ENCODE results near the gene ROM1.
A peak's percentile ranks its signal among the peaks of the same experiment; 100 is the strongest.

Gene ROM1

DNA sequence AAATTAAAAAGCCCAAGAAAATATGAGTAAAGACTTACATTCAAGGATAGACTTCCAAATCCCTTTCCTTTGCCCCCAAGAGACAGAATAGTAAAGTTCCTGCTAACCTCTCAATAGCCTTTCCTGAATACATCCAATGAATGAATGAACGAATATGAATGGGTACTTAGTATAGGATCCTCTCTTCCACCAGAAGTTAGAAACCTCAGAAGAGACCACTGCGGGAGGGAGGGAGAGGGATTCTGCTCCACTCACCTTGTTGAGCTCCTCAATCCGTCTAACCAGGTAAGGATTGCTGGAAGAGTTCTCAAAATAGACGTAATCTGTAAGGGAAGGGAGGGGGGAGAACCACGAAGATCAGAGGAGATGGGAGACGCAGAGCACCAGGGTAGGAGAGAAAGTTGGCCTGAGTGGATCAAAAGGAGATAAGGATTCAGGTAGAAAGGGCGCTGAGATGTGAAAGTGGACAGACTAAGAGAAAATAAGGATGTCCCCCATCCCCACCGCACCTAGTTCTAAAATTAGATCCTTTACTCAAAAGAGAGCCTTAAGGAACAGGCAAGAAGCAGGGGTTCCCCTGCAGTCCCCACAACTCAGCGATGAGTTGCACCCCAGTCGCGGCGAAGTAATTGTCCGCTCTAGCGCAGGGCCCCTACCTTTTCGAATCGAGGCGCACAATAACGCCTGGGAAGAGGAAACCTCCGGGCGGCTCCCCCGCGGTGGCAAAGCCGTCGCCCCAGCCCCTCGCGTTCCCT lies 12.5 kb upstream of the ROM1 start:
- Mint-ChIP-seq H3K9me3 (peaks cover 3% of the 10 kb centered on the region), H3K4me3 (peak overlapping the region; percentile 89), H3K4me1 (peaks cover 64% of the 10 kb centered on the region), H3K36me3 (peaks cover 75% of the 10 kb centered on the region), H3K27ac (peak overlapping the region; percentile 86), H3K27me3 (no peaks in the 10 kb centered on the region)
- ATAC-seq = no peak

DNA sequence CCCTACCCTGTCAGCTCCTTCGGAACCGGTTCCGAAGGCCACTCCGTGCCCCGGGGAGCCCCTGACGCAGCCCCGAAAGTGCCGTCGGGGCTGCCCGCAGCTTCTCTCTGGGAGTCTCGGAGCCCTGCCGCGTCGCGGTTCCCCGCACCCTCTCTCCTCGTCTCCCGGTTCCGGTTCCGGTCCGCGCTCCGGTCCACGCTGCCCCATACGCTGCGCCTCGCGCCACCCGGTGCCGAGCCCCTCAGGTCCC lies 12.0 kb upstream of the ROM1 start:
- Mint-ChIP-seq H3K36me3 (peaks cover 75% of the 10 kb centered on the region), H3K9me3 (peaks cover 3% of the 10 kb centered on the region), H3K4me1 (peaks cover 64% of the 10 kb centered on the region), H3K27ac (peak overlapping the region; percentile 86), H3K27me3 (no peaks in the 10 kb centered on the region), H3K4me3 (peak overlapping the region; percentile 89)
- ATAC-seq = peak; percentile 45

DNA sequence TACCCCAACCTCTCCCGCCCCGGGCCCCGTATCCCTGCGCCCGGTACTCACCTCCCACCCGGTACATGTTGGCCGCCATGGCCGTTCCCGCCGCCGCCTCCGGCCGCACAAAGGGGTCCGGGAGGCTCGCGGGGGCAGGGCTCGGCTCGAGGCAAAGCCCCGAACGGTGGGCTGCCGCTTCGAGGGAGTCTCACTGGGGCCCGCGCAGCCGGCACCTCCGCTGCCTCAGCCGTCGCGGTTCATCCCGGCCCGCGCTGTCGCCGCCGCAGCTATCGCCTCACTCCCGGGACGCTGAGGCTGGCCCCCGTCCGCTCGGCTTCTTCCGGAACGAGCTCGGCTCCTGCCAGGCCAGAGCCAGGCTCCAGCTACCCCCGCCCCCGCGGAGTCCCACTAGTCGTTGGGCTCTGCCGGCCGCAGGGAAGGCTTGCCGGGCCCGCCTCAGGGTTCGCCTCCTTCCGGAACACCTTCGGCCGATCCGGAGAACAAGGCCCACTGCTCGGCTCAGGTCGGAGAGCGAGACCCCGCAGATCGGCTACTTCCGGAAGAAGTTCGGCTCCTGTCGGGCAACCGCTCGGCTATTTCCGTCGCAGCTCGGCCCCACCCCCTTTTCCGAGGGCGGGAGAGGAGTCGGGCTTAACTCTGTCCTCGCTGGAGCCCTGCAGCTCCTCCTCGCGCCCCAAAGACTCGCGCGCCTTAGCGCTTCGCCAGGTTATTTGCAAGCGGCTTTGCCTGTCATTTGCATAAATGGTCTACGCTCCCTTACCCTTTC lies 11.5 kb upstream of the ROM1 start, which contains the start of gene MTA2:
MTA2 (minus strand) TSS at position 494 of the 769 bp plus-strand sequence; CDS start at position 79, 415 bp downstream.
- peak; percentile 91 for ATAC-seq
- Mint-ChIP-seq H3K4me1 (peaks cover 64% of the 10 kb centered on the region), H3K27ac (peak within 1 kb of the TSS; percentile 86), H3K36me3 (peaks cover 77% of the 10 kb centered on the region), H3K27me3 (no peaks in the 10 kb centered on the region), H3K4me3 (peak within 1 kb of the TSS; percentile 89), H3K9me3 (peaks cover 3% of the 10 kb centered on the region)

DNA sequence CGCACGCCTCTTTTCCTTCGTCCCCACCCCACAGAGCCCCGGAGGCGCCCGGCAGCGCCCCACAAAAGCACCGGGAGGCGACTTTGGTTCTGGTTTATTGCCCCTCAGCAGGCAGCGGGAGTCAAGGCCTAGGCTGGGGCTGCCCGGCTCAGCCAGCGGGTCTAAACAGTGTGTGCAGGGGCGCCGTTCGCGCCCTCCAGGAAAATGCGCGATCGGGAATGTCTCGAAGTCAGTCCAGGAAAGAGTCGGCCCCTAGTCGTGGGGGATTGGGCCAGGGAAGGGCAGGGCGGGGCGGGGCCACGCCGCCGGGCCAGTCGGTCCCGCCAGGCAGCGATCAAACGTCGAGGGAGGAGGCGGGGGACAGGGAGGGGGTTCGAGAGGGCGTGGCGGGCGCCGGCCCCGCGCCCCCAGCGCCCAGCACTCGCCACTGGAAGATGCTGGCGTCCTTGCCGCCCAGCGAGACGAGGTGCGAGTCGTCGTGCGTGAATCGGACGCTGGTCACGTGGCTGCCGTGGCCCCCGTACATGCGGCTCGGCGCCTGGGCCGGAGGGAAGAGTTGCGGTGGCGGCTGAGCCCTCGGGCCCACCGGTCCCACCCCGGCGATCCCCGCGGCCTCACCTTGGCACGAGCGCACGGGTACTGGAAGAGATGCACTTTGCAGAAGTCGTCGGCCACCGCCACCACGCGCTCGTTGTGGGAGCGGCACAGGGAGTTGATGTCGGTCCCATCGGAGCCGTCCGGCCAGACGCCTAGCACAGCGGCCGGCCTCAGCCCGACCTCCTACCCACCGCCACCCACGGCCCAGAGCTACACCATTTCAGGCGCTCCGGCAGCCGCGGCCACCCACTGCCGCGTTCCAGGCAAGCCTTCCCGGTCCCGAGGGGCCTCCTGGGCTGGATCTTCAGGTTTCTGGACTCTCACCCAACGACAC lies 10.7 kb upstream of the ROM1 start:
- Mint-ChIP-seq H3K4me1 (peaks cover 62% of the 10 kb centered on the region), H3K4me3 (peak overlapping the region; percentile 89), H3K36me3 (peaks cover 75% of the 10 kb centered on the region), H3K9me3 (peaks cover 3% of the 10 kb centered on the region), H3K27me3 (no peaks in the 10 kb centered on the region), H3K27ac (peak overlapping the region; percentile 86)
- ATAC-seq = no peak

DNA sequence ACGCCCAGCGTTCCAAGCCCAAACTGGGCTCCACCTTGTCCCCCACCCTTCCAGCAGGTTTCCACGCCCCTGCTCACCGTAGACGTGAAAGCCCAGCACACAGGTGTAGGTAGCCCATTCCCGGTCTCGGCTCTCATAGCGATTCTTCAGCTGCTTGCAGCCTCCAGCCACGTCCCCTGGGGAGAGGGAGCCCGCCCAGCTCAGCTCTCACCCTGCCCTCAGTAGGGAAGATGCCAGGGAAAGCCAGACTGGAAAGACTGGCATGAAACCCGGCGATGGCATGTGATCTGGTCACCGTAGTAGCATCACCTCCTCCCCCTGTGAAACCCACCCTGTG lies 10.0 kb upstream of the ROM1 start:
- ATAC-seq = no peak
- H3K36me3 Mint-ChIP-seq = peaks cover 75% of the 10 kb centered on the region
- peak overlapping the region; percentile 6 for H3K27ac Mint-ChIP-seq
- H3K9me3 Mint-ChIP-seq = peaks cover 3% of the 10 kb centered on the region
- H3K4me3 Mint-ChIP-seq = peak overlapping the region; percentile 30
- peaks cover 62% of the 10 kb centered on the region for H3K4me1 Mint-ChIP-seq
- no peaks in the 10 kb centered on the region for H3K27me3 Mint-ChIP-seq

DNA sequence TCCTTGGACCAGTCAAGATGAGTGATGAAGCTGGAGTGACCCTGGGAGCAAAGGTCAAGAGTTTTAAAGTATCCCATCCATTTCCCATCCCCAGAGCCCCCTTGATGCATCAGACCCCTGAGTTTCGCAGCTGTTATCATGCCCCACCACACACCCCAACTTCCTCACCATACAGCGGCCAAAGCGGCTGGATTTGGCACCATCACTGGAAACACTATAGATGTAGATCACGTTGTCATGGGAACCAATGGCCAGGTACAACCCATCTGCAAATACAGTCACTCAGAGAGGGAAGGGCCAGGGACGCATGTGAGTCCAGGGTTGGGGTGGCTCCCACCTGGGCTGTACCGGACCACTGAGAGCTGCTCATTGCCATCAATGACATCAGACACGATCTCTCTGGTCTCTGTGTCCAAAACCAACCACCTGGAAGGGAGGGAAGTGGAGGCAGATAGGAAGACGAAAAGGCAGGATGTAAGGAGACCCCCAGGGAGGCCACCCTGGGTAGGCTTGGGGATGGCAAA lies 9.2 kb upstream of the ROM1 start:
- peaks cover 61% of the 10 kb centered on the region for H3K4me1 Mint-ChIP-seq
- H3K27me3 Mint-ChIP-seq = no peaks in the 10 kb centered on the region
- no peak for ATAC-seq
- peaks cover 3% of the 10 kb centered on the region for H3K9me3 Mint-ChIP-seq
- peaks cover 73% of the 10 kb centered on the region for H3K36me3 Mint-ChIP-seq
- H3K4me3 Mint-ChIP-seq = peak overlapping the region; percentile 25
- H3K27ac Mint-ChIP-seq = peak overlapping the region; percentile 6

DNA sequence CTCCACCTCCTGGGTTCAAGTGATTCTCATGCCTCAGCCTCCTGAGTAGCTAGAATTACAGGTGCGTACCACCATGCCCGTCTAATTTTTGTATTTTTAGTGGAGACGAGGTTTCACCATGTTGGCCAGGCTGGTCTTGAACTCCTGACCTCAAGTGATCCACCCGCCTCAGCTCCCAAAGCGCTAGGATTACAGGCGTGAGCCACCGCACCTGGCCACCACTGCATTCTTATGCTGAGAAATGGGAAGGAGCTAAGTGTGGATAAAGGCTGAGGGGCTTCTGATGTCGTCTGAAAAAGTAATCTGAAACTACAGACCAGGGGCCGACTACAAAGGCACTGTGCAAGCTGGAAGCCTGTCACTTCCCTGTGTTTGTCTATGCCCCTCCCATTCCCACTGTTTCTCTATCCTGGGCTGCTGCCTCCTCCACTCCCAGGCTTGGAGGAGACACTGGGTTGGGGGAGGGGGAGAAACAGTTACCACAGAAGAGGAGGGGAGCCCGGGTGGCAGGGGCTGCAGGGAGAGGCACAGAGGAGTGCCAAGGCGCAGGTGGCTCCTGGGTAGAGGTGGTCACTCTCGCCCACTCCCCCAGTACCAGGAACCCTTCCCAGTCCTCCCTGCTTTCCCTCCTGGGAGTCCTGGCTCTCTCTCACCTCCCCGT lies 8.5 kb upstream of the ROM1 start:
- ATAC-seq = no peak
- peaks cover 2% of the 10 kb centered on the region for H3K9me3 Mint-ChIP-seq
- H3K36me3 Mint-ChIP-seq = peaks cover 73% of the 10 kb centered on the region
- no peak overlapping the region for H3K27ac Mint-ChIP-seq
- peaks cover 58% of the 10 kb centered on the region for H3K4me1 Mint-ChIP-seq
- H3K4me3 Mint-ChIP-seq = no peak overlapping the region
- H3K27me3 Mint-ChIP-seq = no peaks in the 10 kb centered on the region

DNA sequence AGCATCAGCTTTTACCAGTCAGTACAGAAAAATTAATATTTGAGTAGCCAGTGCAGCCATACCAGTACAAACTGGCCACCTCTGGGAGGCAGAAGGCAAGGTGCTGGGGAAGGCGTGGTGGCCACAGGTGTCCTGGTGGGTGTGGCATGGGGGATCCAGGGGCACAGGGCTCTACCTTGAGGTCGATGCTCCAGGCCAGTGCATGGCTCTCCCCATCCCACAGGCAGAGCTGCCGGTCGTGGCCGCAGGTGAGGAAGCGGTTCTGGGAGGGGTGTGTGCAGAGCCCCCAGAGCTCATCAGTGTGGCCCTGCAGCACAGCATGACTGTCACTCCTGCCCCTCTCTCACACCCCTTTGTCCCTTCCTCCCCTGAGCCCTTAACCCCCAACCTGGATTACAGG lies 7.6 kb upstream of the ROM1 start:
- Mint-ChIP-seq H3K9me3 (no peaks in the 10 kb centered on the region), H3K27ac (no peak overlapping the region), H3K27me3 (no peaks in the 10 kb centered on the region), H3K4me1 (peaks cover 56% of the 10 kb centered on the region), H3K36me3 (peaks cover 65% of the 10 kb centered on the region), H3K4me3 (no peak overlapping the region)
- no peak for ATAC-seq

DNA sequence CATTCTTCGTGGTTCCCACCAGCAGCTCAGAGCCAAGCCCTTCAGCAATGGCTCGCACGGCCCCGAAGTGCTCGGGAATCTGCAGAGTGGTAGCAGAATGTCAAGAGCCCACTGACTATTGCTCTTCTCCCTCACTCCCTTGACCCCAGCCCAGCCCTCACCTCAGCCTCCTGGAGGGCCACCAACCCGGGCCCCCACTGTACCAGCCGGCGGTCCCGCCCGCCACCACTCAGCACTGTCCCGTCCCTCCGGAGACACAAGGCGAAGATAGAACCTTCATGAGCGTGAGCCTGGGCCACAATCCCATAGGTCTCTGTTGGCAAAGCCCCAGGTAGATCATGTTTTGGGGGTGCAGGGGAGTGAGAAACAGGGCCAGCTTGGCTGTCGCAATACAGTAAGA lies 7.2 kb upstream of the ROM1 start:
- Mint-ChIP-seq H3K36me3 (peaks cover 65% of the 10 kb centered on the region), H3K4me1 (peaks cover 57% of the 10 kb centered on the region)

DNA sequence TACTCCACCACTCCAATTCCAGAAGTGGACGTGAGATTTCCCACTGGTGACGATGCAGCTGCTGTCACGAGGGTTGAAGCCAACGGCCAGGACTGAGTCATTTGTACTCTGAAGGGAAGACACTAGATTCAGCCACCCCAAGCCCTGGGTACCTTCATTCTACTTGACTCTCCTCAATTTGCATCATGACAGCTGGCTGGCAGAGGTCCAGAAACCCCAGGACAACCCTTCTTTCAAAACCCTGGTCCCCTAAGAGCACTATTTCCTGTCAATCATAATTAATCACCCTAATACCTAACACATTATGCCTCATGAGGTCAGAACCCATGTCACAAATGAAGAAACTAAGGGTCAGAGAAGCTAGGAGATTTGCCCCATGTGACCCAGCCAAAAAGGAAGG lies 5.3 kb upstream of the ROM1 start:
- ATAC-seq = no peak
- Mint-ChIP-seq H3K36me3 (peaks cover 59% of the 10 kb centered on the region), H3K4me1 (peaks cover 62% of the 10 kb centered on the region), H3K27ac (peak overlapping the region; percentile 27), H3K4me3 (no peak overlapping the region), H3K9me3 (no peaks in the 10 kb centered on the region), H3K27me3 (no peaks in the 10 kb centered on the region)

More for the DNA sequence above, 7.2 kb upstream of the ROM1 start:
- no peak for ATAC-seq
- H3K9me3 Mint-ChIP-seq = no peaks in the 10 kb centered on the region
- no peak overlapping the region for H3K27ac Mint-ChIP-seq
- H3K27me3 Mint-ChIP-seq = no peaks in the 10 kb centered on the region
- H3K4me3 Mint-ChIP-seq = no peak overlapping the region

DNA sequence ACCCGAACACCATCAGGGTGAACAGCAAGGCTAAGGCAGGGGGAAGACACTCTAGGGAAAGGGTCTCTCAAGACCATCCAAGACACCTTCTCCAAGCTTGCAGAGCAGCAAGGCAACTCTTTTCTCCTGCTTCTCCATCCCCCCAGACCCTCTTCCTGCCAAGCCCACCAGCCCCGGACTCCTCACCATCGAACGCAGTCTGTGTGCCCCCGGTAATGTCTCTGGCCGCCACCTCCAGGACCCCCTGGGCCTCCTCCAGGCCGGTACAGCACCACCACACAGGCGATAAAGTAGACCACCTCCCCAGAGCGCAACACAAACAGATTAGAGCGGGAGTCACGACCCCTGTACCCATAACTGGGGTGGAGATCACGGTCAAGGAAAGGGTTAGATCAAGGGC lies 4.3 kb upstream of the ROM1 start:
- no peaks in the 10 kb centered on the region for H3K9me3 Mint-ChIP-seq
- H3K4me1 Mint-ChIP-seq = peaks cover 54% of the 10 kb centered on the region
- no peaks in the 10 kb centered on the region for H3K27me3 Mint-ChIP-seq
- no peak overlapping the region for H3K27ac Mint-ChIP-seq
- H3K36me3 Mint-ChIP-seq = peaks cover 50% of the 10 kb centered on the region
- ATAC-seq = no peak
- H3K4me3 Mint-ChIP-seq = no peak overlapping the region

DNA sequence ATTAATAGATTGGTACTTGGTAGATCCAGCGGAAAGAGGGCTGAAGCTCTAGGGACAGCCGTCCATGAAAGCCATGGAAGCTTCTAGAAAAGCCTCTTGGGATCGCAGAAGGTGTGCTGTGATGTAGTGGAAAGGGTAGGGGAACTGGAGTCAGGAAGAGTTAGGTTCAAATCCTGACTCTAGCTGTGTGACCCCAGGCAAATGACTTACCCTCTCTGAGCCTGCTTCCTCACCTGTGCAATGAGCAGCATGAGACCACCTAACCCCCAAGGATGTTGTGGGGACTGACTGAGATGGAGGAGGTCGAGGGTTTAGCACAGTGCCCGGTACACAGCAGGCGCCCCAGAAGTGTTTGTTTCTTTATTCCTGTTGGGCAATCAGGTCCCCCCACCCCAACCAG lies 2.7 kb upstream of the ROM1 start:
- Mint-ChIP-seq H3K36me3 (peaks cover 44% of the 10 kb centered on the region), H3K4me1 (peaks cover 42% of the 10 kb centered on the region), H3K27me3 (no peaks in the 10 kb centered on the region), H3K4me3 (peak overlapping the region; percentile 97), H3K9me3 (no peaks in the 10 kb centered on the region), H3K27ac (peak overlapping the region; percentile 94)
- no peak for ATAC-seq

DNA sequence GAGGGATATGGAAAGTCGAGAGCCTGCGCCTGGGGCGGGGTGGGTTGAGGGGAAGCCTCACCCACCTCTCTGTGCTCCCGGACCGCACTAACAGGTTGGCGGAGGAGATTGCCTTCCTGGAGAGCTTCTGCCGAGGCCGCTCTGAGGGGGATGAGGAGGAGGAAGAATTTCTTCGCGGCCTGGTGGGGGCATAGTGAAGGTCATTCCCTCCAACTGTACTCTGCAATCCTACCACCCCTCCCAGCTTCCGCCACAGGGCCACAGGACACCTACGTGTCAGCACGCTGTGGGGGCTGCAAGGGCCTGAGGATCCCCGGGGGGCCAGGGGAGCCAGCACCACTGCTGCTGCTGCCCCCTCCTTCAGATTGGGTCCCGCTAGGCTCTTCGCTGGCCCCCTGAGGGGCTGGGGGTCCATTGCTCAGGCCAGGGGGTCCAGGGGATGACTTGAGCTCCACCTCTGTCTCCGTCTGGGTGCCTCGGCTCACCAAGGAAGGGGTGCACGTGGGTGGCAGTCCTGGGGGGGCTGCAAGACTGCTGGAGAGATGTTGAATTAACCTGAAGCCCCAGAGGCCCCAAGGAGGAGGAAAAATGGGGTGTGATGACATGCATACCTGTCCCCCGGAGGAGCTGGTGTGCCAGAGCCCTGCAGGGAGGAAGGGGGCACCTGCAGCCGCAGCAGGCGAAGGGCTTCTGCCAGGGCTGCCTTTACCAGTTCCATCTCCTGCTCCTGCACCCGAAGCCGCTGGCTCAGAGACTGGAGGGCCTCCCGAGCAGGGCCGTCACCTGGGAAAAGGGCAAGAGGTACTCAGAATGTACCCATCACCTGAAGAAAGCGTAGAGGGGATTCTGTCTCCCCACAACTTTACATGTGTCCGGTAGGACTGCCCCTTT lies 2.0 kb upstream of the ROM1 start:
- H3K9me3 Mint-ChIP-seq = no peaks in the 10 kb centered on the region
- H3K4me1 Mint-ChIP-seq = peaks cover 42% of the 10 kb centered on the region
- peaks cover 38% of the 10 kb centered on the region for H3K36me3 Mint-ChIP-seq
- H3K4me3 Mint-ChIP-seq = peak overlapping the region; percentile 97
- H3K27ac Mint-ChIP-seq = peak overlapping the region; percentile 94
- ATAC-seq = no peak
- no peaks in the 10 kb centered on the region for H3K27me3 Mint-ChIP-seq
